K562 (cell line): ENCODE measurements around the gene MEF2C. TPM values are rescaled to one million over a fixed set of nuclear protein-coding genes. Genes with fewer than 3 reads are reported as not detected.
A peak's percentile ranks its signal among the peaks of the same experiment; 100 is the strongest.

Experiments
- FIP1L1 ChIP-seq: fragments of 200-400 bp; formaldehyde crosslinking; IDR thresholded peaks from 2 replicates; pipeline ENCODE4 v1.6.1; 2018; ENCODE audit warnings: mild to moderate bottlenecking, low read depth, low read length; ENCODE audit not compliant: poor library complexity, severe bottlenecking
- GATAD2A ChIP-seq: fragments of 450-650 bp; IDR thresholded peaks from 2 replicates; pipeline ENCODE4 v1.6.1; 2017
- MEF2A ChIP-seq: IDR thresholded peaks from 2 replicates; pipeline ENCODE4 v1.6.1; 2011; ENCODE audit warnings: low read depth, mild to moderate bottlenecking, low read length, moderate library complexity; ENCODE audit not compliant: control insufficient read depth
- SAFB2 ChIP-seq: fragments of 200-400 bp; formaldehyde crosslinking; IDR thresholded peaks from 2 replicates; pipeline ENCODE4 v1.6.1; 2018; ENCODE audit warnings: borderline replicate concordance, low read length, low read depth, moderate library complexity; ENCODE audit not compliant: severe bottlenecking
- SRF ChIP-seq, 2 experiments: fragments of 250-450, 450-650 bp in 1 of 2; sonication (Bioruptor Pico) in 1 of 2; sonication (generic) in 1 of 2; formaldehyde crosslinking; IDR thresholded peaks; 2 replicates each; pipeline versions ENCODE4 v1.5.0 to v1.5.1; 2020 to 2022; ENCODE audit warnings: mild to moderate bottlenecking in 1 of 2, missing genetic modification reagents in 1 of 2
- TAF1 ChIP-seq: IDR thresholded peaks from 2 replicates; pipeline ENCODE4 v1.6.1; 2011; ENCODE audit warnings: mild to moderate bottlenecking, low read length, moderate library complexity; ENCODE audit not compliant: insufficient read depth, control insufficient read depth, severe bottlenecking; ENCODE audit errors: extremely low read depth
- ZFP36 ChIP-seq: fragments of 150-350 bp; IDR thresholded peaks from 2 replicates; pipeline ENCODE4 v1.6.1; 2018; ENCODE audit warnings: low read length, low read depth; ENCODE audit not compliant: partially characterized antibody
- ZKSCAN8 ChIP-seq: fragments of 200-800 bp; sonication (Bioruptor generic); IDR thresholded peaks from 2 replicates; pipeline ENCODE4 v1.6.1; 2016; ENCODE audit warnings: missing genetic modification characterization, missing compliant biosample characterization
- ZNF174 ChIP-seq: fragments of 250-450 bp; sonication (Bioruptor Pico); IDR thresholded peaks from 2 replicates; pipeline ENCODE4 v1.4.0; 2020; ENCODE audit warnings: mild to moderate bottlenecking
- ZNF282 ChIP-seq: sonication (generic); formaldehyde crosslinking; IDR thresholded peaks from 2 replicates; pipeline ENCODE4 v1.8.1; 2023; ENCODE audit warnings: missing genetic modification reagents
- polyA plus RNA-seq, 8 experiments: library from polyadenylated mRNA; depleted of rRNA in 4 of 8; stranded (reverse) in 5 of 8; unstranded in 3 of 8; fragments of >200 nt; fragmentation: Nextera tagmentation in 2 of 8; fragmentation: Illumina TruSeq in 1 of 8; extraction: Ambion mirVana in 2 of 8; extraction: Trizol in 1 of 8; gene quantifications; 2 replicates each; pipeline versions ENCODE4 v1.2.1 to v1.2.3, GENCODE V29; 2011 to 2014; ENCODE audit warnings: inconsistent platforms in 1 of 8, missing spikeins in 1 of 8
- total RNA-seq, 7 experiments: library from RNA; depleted of rRNA in 6 of 7; stranded (reverse); fragments of >200 nt in 6 of 7; fragmentation: Illumina TruSeq in 2 of 7; extraction: Trizol in 2 of 7; gene quantifications; 2 replicates each; pipeline versions ENCODE4 v1.2.1 to v1.2.3, GENCODE V29; 2011 to 2021; ENCODE audit warnings: low replicate concordance in 1 of 7
- TF ChIP-seq, protein P1 (sequence below): sonication (generic); formaldehyde crosslinking; IDR thresholded peaks from 2 replicates; pipeline ENCODE4 v1.8.1; 2023; ENCODE audit warnings: mild to moderate bottlenecking, missing genetic modification reagents
- TF ChIP-seq, protein P2 (sequence below): fragments of 450-650 bp; IDR thresholded peaks from 2 replicates; pipeline ENCODE4 v1.6.1; 2016; ENCODE audit warnings: low read depth
- TF ChIP-seq, protein P3 (sequence below): fragments of 450-650 bp; conservative IDR thresholded peaks from 2 replicates; pipeline ENCODE4 v1.6.1; 2016; ENCODE audit warnings: missing genetic modification characterization, low read depth, mild to moderate bottlenecking, control low read depth, missing compliant biosample characterization
- TF ChIP-seq, protein P4 (sequence below): sonication (generic); formaldehyde crosslinking; IDR thresholded peaks from 2 replicates; pipeline ENCODE4 v1.8.0; 2022; ENCODE audit warnings: mild to moderate bottlenecking, missing genetic modification reagents

MEF2C gene
- total and polyA plus RNA-seq, 9 of the 15 experiments (the other 6 are each of a cell fraction or from before 2014, with no cell fraction given): 25.1 to 67.8 (median 58.3) TPM

DNA sequence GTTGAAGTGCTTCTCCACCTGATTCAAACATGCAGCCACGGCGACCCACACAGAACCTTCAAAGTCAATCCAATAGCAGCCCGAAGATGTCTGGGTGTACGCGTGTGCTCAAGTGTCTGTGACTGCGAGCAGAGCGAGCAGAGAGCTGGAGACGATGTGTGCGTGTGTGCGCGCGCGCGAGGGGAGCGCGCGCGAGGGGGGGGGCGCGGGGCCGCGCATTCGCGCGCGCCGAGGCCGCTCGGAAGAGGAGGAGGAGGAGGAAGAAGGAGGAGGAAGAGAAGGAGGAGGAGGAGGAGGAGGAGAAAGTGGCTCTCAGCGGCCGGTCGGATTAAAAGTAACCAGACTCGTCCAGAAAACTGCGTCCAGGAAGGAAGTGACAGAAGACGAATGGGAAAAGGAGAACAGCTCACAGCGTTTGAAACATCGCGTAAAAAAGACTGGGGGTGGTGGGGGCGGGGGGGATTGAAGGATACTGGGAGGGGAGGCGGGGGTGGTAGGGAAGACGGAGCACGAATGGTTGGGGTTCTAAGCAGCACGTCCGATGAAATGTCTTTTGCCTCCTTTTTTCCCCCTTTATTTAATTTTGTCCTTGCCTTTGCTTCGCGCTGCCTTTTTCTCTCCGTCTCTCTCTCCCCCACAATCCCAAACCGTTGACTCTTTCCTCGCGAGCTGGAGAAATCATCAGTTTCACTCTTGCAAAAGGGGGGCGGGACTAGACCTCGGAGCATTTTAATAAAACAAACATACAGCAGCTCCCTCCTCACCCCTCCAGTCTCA, at the start of gene MEF2C (continued):
- TF ChIP-seq, protein P1, sequence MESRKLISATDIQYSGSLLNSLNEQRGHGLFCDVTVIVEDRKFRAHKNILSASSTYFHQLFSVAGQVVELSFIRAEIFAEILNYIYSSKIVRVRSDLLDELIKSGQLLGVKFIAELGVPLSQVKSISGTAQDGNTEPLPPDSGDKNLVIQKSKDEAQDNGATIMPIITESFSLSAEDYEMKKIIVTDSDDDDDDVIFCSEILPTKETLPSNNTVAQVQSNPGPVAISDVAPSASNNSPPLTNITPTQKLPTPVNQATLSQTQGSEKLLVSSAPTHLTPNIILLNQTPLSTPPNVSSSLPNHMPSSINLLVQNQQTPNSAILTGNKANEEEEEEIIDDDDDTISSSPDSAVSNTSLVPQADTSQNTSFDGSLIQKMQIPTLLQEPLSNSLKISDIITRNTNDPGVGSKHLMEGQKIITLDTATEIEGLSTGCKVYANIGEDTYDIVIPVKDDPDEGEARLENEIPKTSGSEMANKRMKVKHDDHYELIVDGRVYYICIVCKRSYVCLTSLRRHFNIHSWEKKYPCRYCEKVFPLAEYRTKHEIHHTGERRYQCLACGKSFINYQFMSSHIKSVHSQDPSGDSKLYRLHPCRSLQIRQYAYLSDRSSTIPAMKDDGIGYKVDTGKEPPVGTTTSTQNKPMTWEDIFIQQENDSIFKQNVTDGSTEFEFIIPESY (CRISPR knock-in tag): no peak
- TF ChIP-seq ZFP36 (no peak), MEF2A (no peak), SRF (CRISPR knock-in tag; IDR thresholded peaks at IDR 0.05) (no peak), ZNF174 (CRISPR knock-in tag) (no peak), SAFB2 (no peak), ZKSCAN8 (CRISPR knock-in tag) (peak; percentile 86), GATAD2A (0 out of 2 replicates have a peak, but pooled peaks have one; percentile 40), FIP1L1 (no peak), ZNF282 (CRISPR knock-in tag) (no peak), TAF1 (peak; percentile 95)
- TF ChIP-seq, protein P2, sequence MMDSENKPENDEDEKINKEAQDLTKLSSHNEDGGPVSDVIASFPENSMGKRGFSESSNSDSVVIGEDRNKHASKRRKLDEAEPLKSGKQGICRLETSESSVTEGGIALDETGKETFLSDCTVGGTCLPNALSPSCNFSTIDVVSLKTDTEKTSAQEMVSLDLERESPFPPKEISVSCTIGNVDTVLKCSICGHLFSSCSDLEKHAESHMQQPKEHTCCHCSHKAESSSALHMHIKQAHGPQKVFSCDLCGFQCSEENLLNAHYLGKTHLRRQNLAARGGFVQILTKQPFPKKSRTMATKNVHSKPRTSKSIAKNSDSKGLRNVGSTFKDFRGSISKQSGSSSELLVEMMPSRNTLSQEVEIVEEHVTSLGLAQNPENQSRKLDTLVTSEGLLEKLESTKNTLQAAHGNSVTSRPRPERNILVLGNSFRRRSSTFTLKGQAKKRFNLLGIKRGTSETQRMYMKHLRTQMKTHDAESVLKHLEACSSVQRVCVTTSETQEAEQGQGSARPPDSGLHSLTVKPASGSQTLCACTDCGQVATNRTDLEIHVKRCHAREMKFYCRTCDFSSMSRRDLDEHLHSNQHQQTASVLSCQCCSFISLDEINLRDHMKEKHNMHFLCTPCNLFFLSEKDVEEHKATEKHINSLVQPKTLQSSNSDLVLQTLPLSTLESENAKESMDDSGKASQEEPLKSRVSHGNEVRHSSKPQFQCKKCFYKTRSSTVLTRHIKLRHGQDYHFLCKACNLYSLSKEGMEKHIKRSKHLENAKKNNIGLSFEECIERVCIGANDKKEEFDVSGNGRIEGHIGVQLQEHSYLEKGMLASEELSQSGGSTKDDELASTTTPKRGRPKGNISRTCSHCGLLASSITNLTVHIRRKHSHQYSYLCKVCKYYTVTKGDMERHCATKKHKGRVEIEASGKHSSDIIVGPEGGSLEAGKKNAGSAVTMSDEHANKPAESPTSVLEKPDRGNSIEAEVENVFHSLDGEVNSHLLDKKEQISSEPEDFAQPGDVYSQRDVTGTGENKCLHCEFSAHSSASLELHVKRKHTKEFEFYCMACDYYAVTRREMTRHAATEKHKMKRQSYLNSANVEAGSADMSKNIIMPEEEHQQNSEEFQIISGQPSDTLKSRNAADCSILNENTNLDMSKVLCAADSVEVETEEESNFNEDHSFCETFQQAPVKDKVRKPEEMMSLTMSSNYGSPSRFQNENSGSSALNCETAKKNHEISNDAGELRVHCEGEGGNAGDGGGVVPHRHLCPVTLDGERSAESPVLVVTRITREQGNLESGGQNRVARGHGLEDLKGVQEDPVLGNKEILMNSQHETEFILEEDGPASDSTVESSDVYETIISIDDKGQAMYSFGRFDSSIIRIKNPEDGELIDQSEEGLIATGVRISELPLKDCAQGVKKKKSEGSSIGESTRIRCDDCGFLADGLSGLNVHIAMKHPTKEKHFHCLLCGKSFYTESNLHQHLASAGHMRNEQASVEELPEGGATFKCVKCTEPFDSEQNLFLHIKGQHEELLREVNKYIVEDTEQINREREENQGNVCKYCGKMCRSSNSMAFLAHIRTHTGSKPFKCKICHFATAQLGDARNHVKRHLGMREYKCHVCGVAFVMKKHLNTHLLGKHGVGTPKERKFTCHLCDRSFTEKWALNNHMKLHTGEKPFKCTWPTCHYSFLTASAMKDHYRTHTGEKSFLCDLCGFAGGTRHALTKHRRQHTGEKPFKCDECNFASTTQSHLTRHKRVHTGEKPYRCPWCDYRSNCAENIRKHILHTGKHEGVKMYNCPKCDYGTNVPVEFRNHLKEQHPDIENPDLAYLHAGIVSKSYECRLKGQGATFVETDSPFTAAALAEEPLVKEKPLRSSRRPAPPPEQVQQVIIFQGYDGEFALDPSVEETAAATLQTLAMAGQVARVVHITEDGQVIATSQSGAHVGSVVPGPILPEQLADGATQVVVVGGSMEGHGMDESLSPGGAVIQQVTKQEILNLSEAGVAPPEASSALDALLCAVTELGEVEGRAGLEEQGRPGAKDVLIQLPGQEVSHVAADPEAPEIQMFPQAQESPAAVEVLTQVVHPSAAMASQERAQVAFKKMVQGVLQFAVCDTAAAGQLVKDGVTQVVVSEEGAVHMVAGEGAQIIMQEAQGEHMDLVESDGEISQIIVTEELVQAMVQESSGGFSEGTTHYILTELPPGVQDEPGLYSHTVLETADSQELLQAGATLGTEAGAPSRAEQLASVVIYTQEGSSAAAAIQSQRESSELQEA: no peak
- TF ChIP-seq, protein P3, sequence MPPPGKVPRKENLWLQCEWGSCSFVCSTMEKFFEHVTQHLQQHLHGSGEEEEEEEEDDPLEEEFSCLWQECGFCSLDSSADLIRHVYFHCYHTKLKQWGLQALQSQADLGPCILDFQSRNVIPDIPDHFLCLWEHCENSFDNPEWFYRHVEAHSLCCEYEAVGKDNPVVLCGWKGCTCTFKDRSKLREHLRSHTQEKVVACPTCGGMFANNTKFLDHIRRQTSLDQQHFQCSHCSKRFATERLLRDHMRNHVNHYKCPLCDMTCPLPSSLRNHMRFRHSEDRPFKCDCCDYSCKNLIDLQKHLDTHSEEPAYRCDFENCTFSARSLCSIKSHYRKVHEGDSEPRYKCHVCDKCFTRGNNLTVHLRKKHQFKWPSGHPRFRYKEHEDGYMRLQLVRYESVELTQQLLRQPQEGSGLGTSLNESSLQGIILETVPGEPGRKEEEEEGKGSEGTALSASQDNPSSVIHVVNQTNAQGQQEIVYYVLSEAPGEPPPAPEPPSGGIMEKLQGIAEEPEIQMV (tag): no peak
- TF ChIP-seq, protein P4, sequence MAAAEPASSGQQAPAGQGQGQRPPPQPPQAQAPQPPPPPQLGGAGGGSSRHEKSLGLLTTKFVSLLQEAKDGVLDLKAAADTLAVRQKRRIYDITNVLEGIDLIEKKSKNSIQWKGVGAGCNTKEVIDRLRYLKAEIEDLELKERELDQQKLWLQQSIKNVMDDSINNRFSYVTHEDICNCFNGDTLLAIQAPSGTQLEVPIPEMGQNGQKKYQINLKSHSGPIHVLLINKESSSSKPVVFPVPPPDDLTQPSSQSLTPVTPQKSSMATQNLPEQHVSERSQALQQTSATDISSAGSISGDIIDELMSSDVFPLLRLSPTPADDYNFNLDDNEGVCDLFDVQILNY (CRISPR knock-in tag): no peak
